ENCODE data around the gene CCDC184.

- no peak for TF ChIP-seq CTCF (conservative IDR thresholded peaks at IDR 0.05)
- TF ChIP-seq EZH2 (IDR thresholded peaks at IDR 0.05; ENCODE audit: low read depth), result no peak
Observed at GRCh38 chr12:48201091-48201490, 17.6 kb downstream of the CCDC184 start.

All from PC-9 (cell line).